Mesendoderm (in vitro differentiated cells): Measurements from ENCODE around the gene GOLGA6L2.
"Not testable (repeated sequence)": the region's sequence is repeated elsewhere in the genome, so short reads cannot be mapped to it uniquely, and the experiment has no call there.

ENCODE experiments used
- DNase-seq: peaks from one replicate; pipeline ENCODE4 v3.0.0; 2013
- H2AK5ac ChIP-seq: 2 replicates; pipeline ENCODE4 v1.6.1; 2013; ENCODE audit warnings: low read length, inconsistent platforms
- H2BK120ac ChIP-seq: 2 replicates; pipeline ENCODE4 v1.6.1; 2013; ENCODE audit warnings: low read depth, mild to moderate bottlenecking, low read length, moderate library complexity, mixed read lengths
- H2BK15ac ChIP-seq: replicated peaks from 2 replicates; pipeline ENCODE4 v1.6.1; 2013; ENCODE audit warnings: low read depth, mild to moderate bottlenecking, moderate library complexity
- H2BK5ac ChIP-seq: 2 replicates; pipeline ENCODE4 v1.6.1; 2013; ENCODE audit warnings: low read length, inconsistent platforms
- H3K18ac ChIP-seq: 2 replicates; pipeline ENCODE4 v1.6.1; 2013; ENCODE audit warnings: mild to moderate bottlenecking, low read length, mixed read lengths
- H3K23ac ChIP-seq: one replicate; pipeline ENCODE4 v1.6.1; 2013; ENCODE audit warnings: low read length
- H3K27ac ChIP-seq: 2 replicates; pipeline ENCODE4 v1.5.1; 2013; ENCODE audit warnings: low read depth, mild to moderate bottlenecking, inconsistent platforms, low read length, moderate library complexity
- H3K27me3 ChIP-seq: 2 replicates; pipeline ENCODE4 v1.6.1; 2013; ENCODE audit warnings: low read length, control low read depth, mild to moderate bottlenecking, inconsistent platforms; ENCODE audit not compliant: insufficient read depth, poor library complexity
- H3K36me3 ChIP-seq: 2 replicates; pipeline ENCODE4 v1.6.1; 2013; ENCODE audit warnings: low read length, inconsistent platforms; ENCODE audit not compliant: control insufficient read depth, insufficient read depth
- H3K4ac ChIP-seq: one replicate; pipeline ENCODE4 v1.6.1; 2013; ENCODE audit warnings: low read depth, mild to moderate bottlenecking, low read length, moderate library complexity
- H3K4me1 ChIP-seq: 2 replicates; pipeline ENCODE4 v1.6.1; 2013; ENCODE audit warnings: low read depth, low read length, inconsistent platforms; ENCODE audit not compliant: control insufficient read depth
- H3K4me2 ChIP-seq: 2 replicates; pipeline ENCODE4 v1.6.1; 2013; ENCODE audit warnings: low read length
- H3K4me3 ChIP-seq: 2 replicates; pipeline ENCODE4 v1.5.1; 2013; ENCODE audit warnings: mild to moderate bottlenecking, low read length
- H3K56ac ChIP-seq: one replicate; pipeline ENCODE4 v1.6.1; 2013; ENCODE audit warnings: low read length
- H3K79me1 ChIP-seq: 2 replicates; pipeline ENCODE4 v1.6.1; 2013; ENCODE audit warnings: low read length, inconsistent platforms
- H3K79me2 ChIP-seq: 2 replicates; pipeline ENCODE4 v1.6.1; 2013; ENCODE audit warnings: mild to moderate bottlenecking, low read length; ENCODE audit not compliant: control insufficient read depth, insufficient read depth
- H3K9ac ChIP-seq: 2 replicates; pipeline ENCODE4 v1.6.1; 2013; ENCODE audit warnings: low read length, inconsistent platforms
- H4K5ac ChIP-seq: one replicate; pipeline ENCODE4 v1.6.1; 2013; ENCODE audit warnings: low read length
- H4K8ac ChIP-seq: one replicate; pipeline ENCODE4 v1.6.1; 2013; ENCODE audit warnings: low read depth, mild to moderate bottlenecking, control low read depth, low read length, moderate library complexity
- WGBS: extraction: QIAGEN DNeasy Blood & Tissue Kit; methylation state at CpG from one replicate; pipeline ENCODE4 v1.1.7; 2013; ENCODE audit warnings: low lambda C conversion rate, missing lambda C conversion rate; ENCODE audit not compliant: insufficient coverage; ENCODE audit errors: extremely low coverage; 5-methylcytosine and 5-hydroxymethylcytosine counted together

The GOLGA6L2 gene

DNA sequence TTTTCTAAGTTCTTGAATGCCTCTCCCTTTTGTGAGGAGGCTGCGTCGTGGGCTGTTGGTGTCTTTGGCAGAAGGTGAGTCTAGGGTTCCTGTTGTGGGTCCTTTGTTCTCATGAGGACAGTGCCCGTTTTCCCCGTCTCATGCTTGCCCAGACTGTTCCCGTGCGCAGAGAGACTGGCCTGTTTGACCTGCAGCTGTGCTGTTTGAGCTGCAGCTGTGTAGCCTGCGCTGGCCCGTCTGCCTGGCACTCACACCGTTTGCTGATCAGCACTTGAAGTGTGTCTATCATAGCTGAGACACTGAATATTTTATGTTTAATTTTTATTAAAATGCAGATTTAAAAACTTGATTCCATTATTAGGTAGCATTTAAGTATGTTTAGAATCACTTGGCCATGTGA, 9.9 kb downstream of the GOLGA6L2 start:
- H4K8ac ChIP-seq, result no peak overlapping the region
- H3K4ac ChIP-seq, result no peak overlapping the region
- no peak overlapping the region for H3K23ac ChIP-seq
- no peak overlapping the region for H3K27ac ChIP-seq
- no peak overlapping the region for H2AK5ac ChIP-seq
- H3K79me2 ChIP-seq, result no peaks in the 10 kb centered on the region
- H3K36me3 ChIP-seq, result no peaks in the 10 kb centered on the region
- no peak overlapping the region for H2BK120ac ChIP-seq
- no peak overlapping the region for H2BK15ac ChIP-seq
- no peaks in the 10 kb centered on the region for H3K27me3 ChIP-seq
- no peak overlapping the region for H3K9ac ChIP-seq
- no CpG with 5 or more reads among the region's 9 CpGs for WGBS
- no peaks in the 10 kb centered on the region for H3K79me1 ChIP-seq
- H3K4me3 ChIP-seq, result no peak overlapping the region
- no peak for DNase-seq
- no peak overlapping the region for H2BK5ac ChIP-seq
- H3K4me1 ChIP-seq, result no peaks in the 10 kb centered on the region
- no peak overlapping the region for H4K5ac ChIP-seq
- no peak overlapping the region for H3K18ac ChIP-seq
- H3K56ac ChIP-seq, result no peak overlapping the region
- H3K4me2 ChIP-seq, result no peak overlapping the region

DNA sequence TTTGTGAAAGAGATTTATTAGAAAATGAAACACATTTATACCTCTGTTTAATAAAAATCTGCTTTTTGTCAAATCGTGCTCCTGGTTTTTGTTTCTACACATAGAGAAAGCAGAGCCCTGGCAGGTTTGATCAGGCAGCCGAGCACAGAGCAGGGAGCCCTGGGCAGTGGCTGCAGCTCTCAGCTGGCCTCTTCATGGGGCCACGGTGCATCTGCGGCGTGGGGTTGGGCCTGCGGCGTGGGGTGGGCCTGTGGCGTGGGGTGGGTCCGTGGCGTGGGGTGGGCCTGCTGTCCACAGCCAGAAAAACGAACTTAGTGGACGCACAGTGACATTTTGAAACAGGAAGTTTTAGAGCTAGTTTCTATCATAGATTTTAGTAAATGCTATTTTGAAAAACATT, 10.6 kb downstream of the GOLGA6L2 start:
- Histone ChIP-seq H3K23ac (no peak overlapping the region), H3K4me1 (no peaks in the 10 kb centered on the region), H2AK5ac (no peak overlapping the region), H4K8ac (no peak overlapping the region), H2BK15ac (no peak overlapping the region), H3K4me3 (no peak overlapping the region), H3K4ac (no peak overlapping the region), H3K27ac (no peak overlapping the region), H3K9ac (no peak overlapping the region), H3K4me2 (no peak overlapping the region), H4K5ac (no peak overlapping the region), H2BK120ac (no peak overlapping the region), H3K27me3 (no peaks in the 10 kb centered on the region), H3K79me2 (no peaks in the 10 kb centered on the region), H3K18ac (no peak overlapping the region), H3K36me3 (no peaks in the 10 kb centered on the region), H3K56ac (no peak overlapping the region), H2BK5ac (no peak overlapping the region), H3K79me1 (no peaks in the 10 kb centered on the region)
- no CpG with 5 or more reads among the region's 12 CpGs for WGBS
- no peak for DNase-seq

DNA sequence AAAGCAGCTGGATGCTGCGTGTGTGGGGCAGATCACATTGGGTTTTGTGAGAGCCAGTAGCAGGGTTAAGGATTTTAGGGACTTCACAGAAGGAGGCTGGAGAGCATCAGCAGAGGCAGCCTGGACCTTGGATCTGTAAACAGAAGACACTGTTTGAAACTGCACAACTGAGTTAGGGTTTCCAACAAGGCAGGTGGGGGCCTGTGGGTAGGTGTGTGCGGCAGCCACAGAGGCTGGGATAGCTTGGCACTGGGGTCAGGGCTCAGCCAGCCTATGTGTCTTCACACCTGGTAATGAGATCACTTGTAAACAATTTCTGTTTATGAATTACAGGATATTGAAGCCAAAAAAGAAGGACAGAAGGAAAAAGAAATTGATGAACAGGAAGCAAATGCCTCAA, 12.3 kb downstream of the GOLGA6L2 start:
- not testable (repeated sequence) for DNase-seq, H3K4me2 ChIP-seq, H3K18ac ChIP-seq, H3K27ac ChIP-seq, H3K56ac ChIP-seq, H3K79me1 ChIP-seq, H2BK5ac ChIP-seq, H2BK120ac ChIP-seq, H3K4me1 ChIP-seq, H3K36me3 ChIP-seq, H3K9ac ChIP-seq, H3K27me3 ChIP-seq, H2BK15ac ChIP-seq, H4K8ac ChIP-seq, H3K79me2 ChIP-seq, H2AK5ac ChIP-seq, H3K23ac ChIP-seq, H4K5ac ChIP-seq, H3K4ac ChIP-seq, H3K4me3 ChIP-seq
- no CpG with 5 or more reads among the region's 2 CpGs for WGBS

DNA sequence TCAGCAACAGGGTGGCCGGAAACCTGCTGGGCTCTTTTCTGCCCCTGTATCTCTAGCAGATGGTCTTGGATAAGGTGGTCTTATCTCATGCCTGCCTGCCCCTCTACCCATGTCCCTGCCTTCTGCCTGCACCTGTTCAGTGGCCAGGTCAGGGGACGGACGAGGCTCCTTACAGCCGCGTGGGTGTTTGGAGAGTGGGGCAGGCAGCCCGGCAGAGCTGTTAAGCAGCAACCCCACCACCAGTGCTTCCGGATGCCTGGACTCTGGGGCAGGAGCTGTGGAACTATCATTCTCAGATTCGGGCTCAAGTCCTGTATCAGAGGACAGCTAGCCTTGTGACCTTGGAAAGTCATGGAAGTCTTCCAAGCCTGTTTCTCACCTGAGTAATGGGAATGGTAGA, 21.7 kb downstream of the GOLGA6L2 start:
- H4K5ac ChIP-seq, H2BK120ac ChIP-seq, H3K9ac ChIP-seq, H3K79me2 ChIP-seq, H4K8ac ChIP-seq, H3K4me2 ChIP-seq, H3K4ac ChIP-seq, H3K18ac ChIP-seq, H3K4me1 ChIP-seq, H2AK5ac ChIP-seq, H3K23ac ChIP-seq, H3K56ac ChIP-seq, H3K79me1 ChIP-seq, DNase-seq, H3K36me3 ChIP-seq, H3K27me3 ChIP-seq, H2BK15ac ChIP-seq, H3K4me3 ChIP-seq, H3K27ac ChIP-seq, H2BK5ac ChIP-seq: not testable (repeated sequence)
- no CpG with 5 or more reads among the region's 8 CpGs for WGBS

- H2AK5ac ChIP-seq, result no peak overlapping the region
- no peak for DNase-seq
- H4K5ac ChIP-seq, result no peak overlapping the region
- no CpG with 5 or more reads among the region's 13 CpGs for WGBS
- no peak overlapping the region for H2BK15ac ChIP-seq
- H3K79me2 ChIP-seq, result no peaks in the 10 kb centered on the region
- no peak overlapping the region for H3K9ac ChIP-seq
- H3K4me2 ChIP-seq, result no peak overlapping the region
- H3K18ac ChIP-seq, result no peak overlapping the region
- no peaks in the 10 kb centered on the region for H3K36me3 ChIP-seq
- H3K27me3 ChIP-seq, result no peaks in the 10 kb centered on the region
- H2BK5ac ChIP-seq, result no peak overlapping the region
- H2BK120ac ChIP-seq, result no peak overlapping the region
- H3K4ac ChIP-seq, result no peak overlapping the region
- H3K27ac ChIP-seq, result no peak overlapping the region
- no peak overlapping the region for H3K56ac ChIP-seq
- no peak overlapping the region for H3K23ac ChIP-seq
- no peaks in the 10 kb centered on the region for H3K79me1 ChIP-seq
- H3K4me3 ChIP-seq, result no peak overlapping the region
- H4K8ac ChIP-seq, result no peak overlapping the region
- no peaks in the 10 kb centered on the region for H3K4me1 ChIP-seq
Measured at GRCh38 chr15:23424111-23424904, 22.7 kb downstream of the GOLGA6L2 start.
